Activated naive CD8-positive, alpha-beta T cell treated with anti-CD3 and anti-CD28 coated beads for 36 hours (primary cell): ENCODE measurements around the gene PICALM. TPM values are rescaled to one million over a fixed set of nuclear protein-coding genes. Genes with fewer than 3 reads are reported as not detected.
"Not testable (repeated sequence)": the region's sequence is repeated elsewhere in the genome, so short reads cannot be mapped to it uniquely, and the experiment has no call there.

Source experiments
- DNase-seq: peaks from one replicate; pipeline ENCODE4 v3.0.0; 2021
- H3K27ac Mint-ChIP-seq: one replicate; pipeline ENCODE4 v1.8.0; 2022; ENCODE audit warnings: mild to moderate bottlenecking, moderate library complexity, mixed read lengths
- H3K27me3 Mint-ChIP-seq: one replicate; pipeline ENCODE4 v1.8.0; 2022; ENCODE audit warnings: mild to moderate bottlenecking, mixed read lengths
- H3K36me3 Mint-ChIP-seq: one replicate; pipeline ENCODE4 v1.8.0; 2021; ENCODE audit warnings: mild to moderate bottlenecking, mixed read lengths
- H3K4me1 Mint-ChIP-seq: one replicate; pipeline ENCODE4 v1.8.0; 2021; ENCODE audit warnings: mixed read lengths
- H3K4me3 Mint-ChIP-seq: one replicate; pipeline ENCODE4 v1.8.0; 2022; ENCODE audit warnings: mild to moderate bottlenecking, moderate library complexity, mixed read lengths
- H3K9me3 Mint-ChIP-seq: one replicate; pipeline ENCODE4 v1.8.0; 2022; ENCODE audit warnings: mixed read lengths
- total RNA-seq, 2 experiments: library from RNA; stranded (reverse); gene quantifications; one replicate each; pipeline ENCODE4 v1.2.3, GENCODE V29; 2021

PICALM gene
- total RNA-seq, 2 experiments from 2014 or later = 35.8 to 41.1 TPM

DNA sequence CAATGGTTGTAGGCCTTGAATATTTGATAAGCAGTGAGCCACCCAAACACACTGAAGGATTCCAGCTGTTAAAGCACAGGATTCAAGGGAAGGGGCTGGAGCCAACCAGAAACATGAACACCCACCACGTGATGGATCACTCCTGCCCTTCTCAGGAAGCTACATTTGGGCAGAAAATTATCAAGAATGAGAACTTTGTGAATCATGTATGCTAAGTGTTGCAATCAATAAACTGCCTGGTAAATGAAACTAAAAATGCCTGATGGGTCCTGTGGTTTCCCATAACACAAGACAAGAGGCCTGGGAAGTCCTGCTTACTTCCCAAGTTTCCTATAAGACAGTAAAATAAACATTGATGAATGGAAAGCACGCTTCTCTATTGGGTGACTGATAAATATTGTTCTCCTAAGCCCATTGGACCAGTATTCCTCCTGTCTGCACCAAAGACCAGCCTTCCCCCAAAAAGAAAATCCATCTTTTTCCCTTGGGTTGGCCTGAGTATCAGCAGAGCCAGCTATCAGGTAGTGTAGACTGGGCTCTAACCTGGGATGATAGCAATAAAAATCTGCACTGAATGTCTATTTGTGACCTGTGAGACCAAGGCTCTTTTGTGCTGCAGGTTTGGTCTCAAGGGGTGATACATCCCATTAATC is 115.3 kb downstream of the PICALM start:
- Mint-ChIP-seq H3K4me1 (peaks cover 12% of the 10 kb centered on the region), H3K27ac (peak overlapping the region; percentile 19), H3K9me3 (peaks cover 25% of the 10 kb centered on the region), H3K4me3 (no peak overlapping the region), H3K27me3 (no peaks in the 10 kb centered on the region), H3K36me3 (peaks cover 61% of the 10 kb centered on the region)
- no peak for DNase-seq

DNA sequence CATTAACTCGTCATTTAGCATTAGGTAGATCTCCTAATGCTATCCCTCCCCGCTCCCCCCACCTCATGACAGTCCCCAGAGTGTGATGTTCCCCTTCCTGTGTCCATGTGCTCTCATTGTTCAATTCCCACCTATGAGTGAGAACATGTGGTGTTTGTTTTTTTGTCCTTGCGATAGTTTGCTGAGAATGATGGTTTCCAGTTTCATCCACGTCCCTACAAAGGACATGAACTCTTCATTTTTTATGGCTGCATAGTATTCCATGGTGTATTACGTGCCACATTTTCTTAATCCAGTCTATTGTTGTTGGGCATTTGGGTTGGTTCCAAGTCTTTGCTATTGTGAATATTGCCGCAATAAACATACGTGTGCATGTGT is 116.8 kb downstream of the PICALM start:
- peaks cover 49% of the 10 kb centered on the region for H3K36me3 Mint-ChIP-seq
- H3K9me3 Mint-ChIP-seq = peaks cover 25% of the 10 kb centered on the region
- not testable (repeated sequence) for H3K4me3 Mint-ChIP-seq, H3K27ac Mint-ChIP-seq, H3K27me3 Mint-ChIP-seq, DNase-seq
- peaks cover 26% of the 10 kb centered on the region for H3K4me1 Mint-ChIP-seq

DNA sequence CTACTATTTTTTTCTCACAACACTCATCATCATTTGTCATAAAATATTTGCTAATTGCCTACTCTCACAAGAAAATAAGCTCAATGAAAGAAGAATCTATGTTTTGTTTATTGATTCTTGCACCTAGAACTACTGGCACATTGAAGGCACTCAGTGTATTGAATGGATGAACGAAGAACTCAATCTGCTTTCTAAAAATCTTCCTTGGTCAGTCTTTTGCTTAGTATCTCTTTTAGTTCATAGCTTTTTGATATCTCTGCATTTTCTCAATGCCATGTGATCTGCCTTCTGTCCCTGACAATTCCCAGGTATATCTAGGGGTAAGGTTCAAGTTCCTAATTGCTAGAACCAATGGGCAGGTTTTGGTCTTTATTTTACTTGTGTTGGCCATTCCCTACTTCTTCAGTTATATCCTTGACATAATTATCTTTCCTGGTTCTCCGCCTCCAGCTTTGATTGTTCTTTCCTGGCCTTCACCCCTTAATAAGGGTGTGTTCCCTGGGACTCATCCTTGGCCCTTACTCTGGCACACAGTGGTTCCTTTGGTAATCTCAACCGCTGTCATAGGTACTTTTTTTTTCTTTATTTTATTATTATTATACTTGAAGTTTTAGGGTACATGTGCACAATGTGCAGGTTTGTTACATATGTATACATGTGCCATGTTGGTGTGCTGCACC is 117.3 kb downstream of the PICALM start:
- Mint-ChIP-seq H3K36me3 (peaks cover 46% of the 10 kb centered on the region), H3K4me1 (peaks cover 30% of the 10 kb centered on the region), H3K4me3 (no peak overlapping the region), H3K27ac (no peak overlapping the region), H3K9me3 (peaks cover 26% of the 10 kb centered on the region), H3K27me3 (no peaks in the 10 kb centered on the region)
- no peak for DNase-seq

DNA sequence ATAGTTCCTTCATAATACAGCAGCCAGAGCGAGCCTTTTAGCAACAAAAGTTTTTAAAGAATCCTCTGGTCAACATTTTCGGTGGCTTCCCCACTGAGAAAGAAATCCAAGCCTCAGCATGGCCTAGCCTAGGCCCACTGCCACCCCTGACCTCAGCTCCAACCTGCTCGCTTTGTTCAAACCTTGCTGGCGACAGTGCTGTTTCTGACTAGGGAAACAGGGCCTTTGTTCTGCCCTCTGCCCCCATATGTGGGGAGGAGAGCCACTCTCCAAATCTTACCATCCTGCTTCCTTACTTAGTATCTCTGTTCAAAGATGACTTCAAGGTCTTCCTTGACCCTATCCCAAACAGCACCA is 117.9 kb downstream of the PICALM start:
- peaks cover 41% of the 10 kb centered on the region for H3K36me3 Mint-ChIP-seq
- H3K9me3 Mint-ChIP-seq = peaks cover 30% of the 10 kb centered on the region
- no peak overlapping the region for H3K27ac Mint-ChIP-seq

DNA sequence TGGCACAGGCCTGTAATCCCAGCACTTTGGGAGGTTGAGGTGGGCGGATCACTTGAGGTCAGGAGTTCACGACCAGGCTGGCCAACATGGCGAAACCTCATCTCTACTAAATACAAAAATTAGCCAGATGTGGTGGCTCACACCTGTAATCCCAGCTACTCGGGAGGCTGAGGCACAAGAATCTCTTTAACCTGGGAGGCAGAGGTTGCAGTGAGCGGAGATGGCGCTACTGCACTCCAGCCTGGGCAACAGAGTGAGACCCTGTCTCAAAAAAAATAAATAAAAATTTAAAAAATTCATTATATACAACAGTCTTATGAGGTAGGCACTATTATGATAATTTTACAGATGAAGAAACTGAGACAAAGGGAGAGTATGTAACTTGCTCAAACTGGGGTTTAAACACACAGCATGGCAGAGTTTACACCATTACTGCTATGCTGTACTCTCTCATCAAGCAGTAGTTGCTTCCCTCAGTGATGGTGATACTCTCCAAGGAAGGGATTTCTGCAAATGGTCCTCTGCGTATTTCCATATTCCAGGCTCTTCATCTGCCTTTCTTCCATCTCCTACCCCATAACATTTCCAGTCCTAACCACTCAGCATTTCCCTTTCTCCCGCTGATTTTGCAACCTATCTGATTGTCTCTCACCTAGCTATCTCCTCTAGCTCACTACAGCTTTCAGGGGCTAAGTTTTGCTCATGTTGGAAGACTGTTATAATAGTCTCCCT is 118.4 kb downstream of the PICALM start:
- Mint-ChIP-seq H3K27me3 (no peaks in the 10 kb centered on the region), H3K9me3 (peaks cover 35% of the 10 kb centered on the region), H3K4me1 (peaks cover 40% of the 10 kb centered on the region), H3K27ac (no peak overlapping the region), H3K36me3 (peaks cover 41% of the 10 kb centered on the region), H3K4me3 (no peak overlapping the region)
- no peak for DNase-seq

More for the DNA sequence above, 117.9 kb downstream of the PICALM start:
- no peak overlapping the region for H3K4me3 Mint-ChIP-seq
- no peak for DNase-seq
- peaks cover 35% of the 10 kb centered on the region for H3K4me1 Mint-ChIP-seq
- H3K27me3 Mint-ChIP-seq = no peaks in the 10 kb centered on the region

DNA sequence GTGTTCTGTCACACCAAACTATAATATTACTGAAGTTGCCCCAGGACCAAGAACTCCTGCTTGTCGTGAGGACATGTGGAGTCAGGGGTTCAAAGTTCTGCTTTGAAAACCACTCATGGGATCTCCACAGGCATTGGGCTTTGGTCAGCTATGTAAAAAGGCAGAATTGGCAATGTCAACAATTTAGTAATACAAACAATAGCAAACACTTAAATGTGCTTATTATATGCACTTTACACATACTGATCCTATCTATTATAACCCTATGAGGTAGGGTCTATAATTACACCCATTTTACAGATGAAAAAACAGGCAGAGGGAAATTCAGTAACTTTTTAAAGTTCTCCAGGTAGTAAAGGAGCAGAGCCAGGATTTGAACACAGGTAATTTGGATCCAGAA is 119.1 kb downstream of the PICALM start:
- no peak overlapping the region for H3K27ac Mint-ChIP-seq
- H3K4me3 Mint-ChIP-seq = no peak overlapping the region
- peaks cover 41% of the 10 kb centered on the region for H3K4me1 Mint-ChIP-seq
- H3K36me3 Mint-ChIP-seq = peaks cover 39% of the 10 kb centered on the region
- no peak for DNase-seq
- no peaks in the 10 kb centered on the region for H3K27me3 Mint-ChIP-seq
- H3K9me3 Mint-ChIP-seq = peaks cover 36% of the 10 kb centered on the region

DNA sequence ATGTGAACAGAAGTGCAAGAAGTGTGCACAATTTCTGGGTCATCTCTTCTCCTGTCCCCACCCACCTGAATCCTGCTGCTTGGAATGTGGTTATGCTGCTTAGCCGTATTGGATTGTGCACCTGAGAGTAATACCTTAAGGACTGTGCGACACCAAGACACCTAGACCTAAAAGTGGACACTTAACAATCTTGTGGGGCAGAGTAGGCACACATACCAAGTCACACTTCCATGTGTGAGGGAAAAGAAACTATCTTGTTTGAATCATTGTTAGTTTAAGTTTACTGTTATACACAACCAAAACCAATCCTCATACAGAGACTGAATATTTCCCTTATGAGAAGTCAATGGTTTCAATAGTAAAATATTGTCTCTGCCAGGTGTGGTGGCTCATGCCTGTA is 120.0 kb downstream of the PICALM start:
- Mint-ChIP-seq H3K4me3 (peak overlapping the region; percentile 24), H3K27ac (peak overlapping the region; percentile 89), H3K9me3 (peaks cover 33% of the 10 kb centered on the region), H3K36me3 (peaks cover 31% of the 10 kb centered on the region), H3K27me3 (no peaks in the 10 kb centered on the region), H3K4me1 (peaks cover 41% of the 10 kb centered on the region)
- DNase-seq = no peak

DNA sequence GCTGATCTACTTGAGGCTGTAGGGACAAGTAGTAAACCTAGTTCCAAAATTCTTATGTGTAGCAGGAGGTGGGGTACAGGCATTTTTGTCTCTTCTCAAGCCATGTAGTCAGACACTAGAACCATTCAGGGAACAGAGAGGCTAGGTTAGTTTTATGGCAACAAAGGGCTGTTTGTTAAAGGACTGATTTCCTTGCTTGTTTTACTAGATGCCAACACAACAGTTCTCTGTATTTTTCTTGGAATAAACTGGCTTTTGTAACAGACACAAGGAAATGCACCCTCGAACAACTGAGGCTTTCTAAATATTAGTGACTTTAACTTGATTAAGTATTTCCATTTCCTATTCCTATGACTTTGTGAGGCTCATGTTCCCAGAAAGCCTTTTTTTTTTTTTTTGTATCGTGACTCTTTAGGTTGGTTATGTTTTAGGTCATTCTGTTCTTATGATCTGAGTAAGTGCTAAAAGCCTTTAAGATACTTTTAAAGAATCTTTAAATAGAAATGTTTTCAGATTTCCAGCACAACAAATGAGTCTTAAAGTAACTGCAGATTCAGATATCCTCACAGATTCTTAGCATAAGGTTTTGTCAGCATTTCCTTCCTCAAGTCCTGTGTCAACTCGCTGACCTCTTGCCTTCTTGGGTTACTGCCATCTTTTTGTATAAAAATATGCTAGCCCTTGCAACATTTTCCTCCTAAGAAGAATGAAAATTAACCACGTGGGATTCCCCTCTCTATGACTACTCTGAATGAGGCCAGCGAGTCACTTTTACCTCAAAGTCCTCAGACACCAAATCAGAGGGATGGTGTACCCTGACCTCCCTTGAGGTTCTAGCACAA is 121.2 kb downstream of the PICALM start:
- Mint-ChIP-seq H3K36me3 (peaks cover 21% of the 10 kb centered on the region), H3K4me1 (peaks cover 41% of the 10 kb centered on the region), H3K4me3 (peak overlapping the region; percentile 47), H3K9me3 (peaks cover 25% of the 10 kb centered on the region), H3K27me3 (no peaks in the 10 kb centered on the region), H3K27ac (peak overlapping the region; percentile 89)
- peak; percentile 42 for DNase-seq

DNA sequence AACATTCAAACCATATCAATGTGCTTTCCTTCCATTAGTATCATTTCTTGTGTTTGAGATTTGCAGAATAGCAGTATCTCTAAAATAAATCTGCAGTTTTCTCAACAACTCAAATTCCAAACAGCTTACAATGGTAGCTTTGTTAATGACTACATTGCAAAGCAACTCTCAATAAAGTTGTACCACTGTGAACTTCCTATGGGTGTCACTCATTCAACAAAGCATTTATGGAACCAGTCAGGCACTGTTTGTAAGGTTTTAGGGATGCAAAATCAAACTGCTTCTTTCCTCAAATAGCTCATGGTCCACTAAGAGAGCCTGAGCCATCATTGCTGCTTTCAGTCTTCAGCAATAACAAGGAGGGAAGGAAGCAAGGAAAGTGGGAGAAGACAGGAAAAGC is 122.7 kb downstream of the PICALM start:
- Mint-ChIP-seq H3K27ac (peak overlapping the region; percentile 34), H3K36me3 (peaks cover 15% of the 10 kb centered on the region), H3K27me3 (no peaks in the 10 kb centered on the region), H3K4me1 (peaks cover 43% of the 10 kb centered on the region), H3K9me3 (peaks cover 19% of the 10 kb centered on the region), H3K4me3 (no peak overlapping the region)
- no peak for DNase-seq

DNA sequence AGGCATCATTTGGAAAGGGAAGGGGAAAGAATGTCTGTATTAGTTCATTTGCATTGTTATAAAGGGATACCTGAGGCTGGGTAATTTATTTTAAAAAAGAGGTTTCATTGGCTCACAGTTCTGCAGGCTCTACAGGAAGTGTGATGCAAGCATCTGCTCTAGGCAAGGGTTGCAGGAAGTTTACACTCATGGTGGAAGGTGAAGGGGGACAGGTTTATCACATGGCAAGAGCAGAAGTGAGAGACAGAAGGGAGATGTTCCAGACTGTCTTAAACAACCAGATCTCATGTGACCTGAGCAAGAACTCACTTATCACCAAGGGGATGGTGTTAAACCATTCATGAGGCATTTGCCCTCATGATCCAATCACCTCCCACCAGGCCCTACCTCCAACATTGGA is 123.1 kb downstream of the PICALM start:
- H3K4me3 Mint-ChIP-seq = no peak overlapping the region
- H3K36me3 Mint-ChIP-seq = peaks cover 14% of the 10 kb centered on the region
- DNase-seq = no peak
- H3K9me3 Mint-ChIP-seq = peaks cover 17% of the 10 kb centered on the region
- H3K27ac Mint-ChIP-seq = peak overlapping the region; percentile 13
- peaks cover 43% of the 10 kb centered on the region for H3K4me1 Mint-ChIP-seq
- H3K27me3 Mint-ChIP-seq = no peaks in the 10 kb centered on the region

DNA sequence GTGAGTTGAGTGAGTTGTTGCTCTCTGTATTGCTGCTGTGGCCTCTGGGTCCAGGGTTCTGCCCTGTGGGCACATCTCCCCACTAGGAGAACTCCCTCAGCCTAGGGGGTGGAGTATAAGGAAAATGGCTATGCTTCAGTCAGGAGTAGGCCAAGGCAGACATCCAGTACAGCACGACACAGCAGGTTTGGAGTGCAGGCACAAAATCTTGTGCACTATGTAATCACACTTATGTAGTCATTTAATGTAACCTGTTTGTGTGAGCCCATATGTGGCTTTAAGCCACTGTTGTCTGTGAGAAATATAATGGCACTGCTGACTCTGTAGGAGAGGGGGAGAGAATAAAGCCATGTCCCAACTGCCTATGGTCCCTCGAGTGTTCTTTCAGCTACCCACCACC is 123.6 kb downstream of the PICALM start:
- Mint-ChIP-seq H3K36me3 (peaks cover 13% of the 10 kb centered on the region), H3K4me1 (peaks cover 43% of the 10 kb centered on the region), H3K27ac (peak overlapping the region; percentile 13), H3K27me3 (no peaks in the 10 kb centered on the region), H3K4me3 (no peak overlapping the region), H3K9me3 (peaks cover 15% of the 10 kb centered on the region)
- no peak for DNase-seq

DNA sequence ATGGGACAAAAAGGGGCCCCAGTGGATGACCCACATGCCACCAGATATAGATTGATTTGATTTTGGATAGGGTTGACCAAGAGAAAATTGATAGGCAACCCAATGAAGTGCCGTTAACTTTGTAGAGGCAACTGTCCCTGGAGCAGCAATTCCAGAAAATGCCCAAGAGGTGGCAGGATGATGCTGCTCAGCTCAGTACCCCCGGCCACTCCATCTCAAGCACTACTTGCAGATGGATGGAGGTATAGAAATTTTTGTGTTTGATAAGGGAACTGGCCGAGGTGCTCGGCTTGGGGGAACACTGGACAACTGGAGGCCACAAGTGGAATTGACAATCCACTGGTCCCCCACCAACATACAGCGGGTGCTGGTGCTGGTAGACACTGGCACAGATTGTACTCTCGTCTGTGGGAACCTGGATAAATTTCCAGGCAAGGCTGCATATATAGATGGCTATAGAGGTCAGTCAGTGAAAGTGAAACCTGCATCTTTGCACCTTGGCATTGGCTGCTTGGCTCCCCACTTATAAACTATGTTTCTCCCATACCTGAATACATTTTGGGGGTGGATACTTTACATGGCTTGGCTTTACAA is 127.4 kb downstream of the PICALM start:
- peaks cover 12% of the 10 kb centered on the region for H3K9me3 Mint-ChIP-seq
- H3K4me1 Mint-ChIP-seq = peaks cover 12% of the 10 kb centered on the region
- peak; percentile 38 for DNase-seq
- no peaks in the 10 kb centered on the region for H3K27me3 Mint-ChIP-seq
- no peak overlapping the region for H3K4me3 Mint-ChIP-seq
- H3K36me3 Mint-ChIP-seq = peaks cover 10% of the 10 kb centered on the region
- H3K27ac Mint-ChIP-seq = no peak overlapping the region

DNA sequence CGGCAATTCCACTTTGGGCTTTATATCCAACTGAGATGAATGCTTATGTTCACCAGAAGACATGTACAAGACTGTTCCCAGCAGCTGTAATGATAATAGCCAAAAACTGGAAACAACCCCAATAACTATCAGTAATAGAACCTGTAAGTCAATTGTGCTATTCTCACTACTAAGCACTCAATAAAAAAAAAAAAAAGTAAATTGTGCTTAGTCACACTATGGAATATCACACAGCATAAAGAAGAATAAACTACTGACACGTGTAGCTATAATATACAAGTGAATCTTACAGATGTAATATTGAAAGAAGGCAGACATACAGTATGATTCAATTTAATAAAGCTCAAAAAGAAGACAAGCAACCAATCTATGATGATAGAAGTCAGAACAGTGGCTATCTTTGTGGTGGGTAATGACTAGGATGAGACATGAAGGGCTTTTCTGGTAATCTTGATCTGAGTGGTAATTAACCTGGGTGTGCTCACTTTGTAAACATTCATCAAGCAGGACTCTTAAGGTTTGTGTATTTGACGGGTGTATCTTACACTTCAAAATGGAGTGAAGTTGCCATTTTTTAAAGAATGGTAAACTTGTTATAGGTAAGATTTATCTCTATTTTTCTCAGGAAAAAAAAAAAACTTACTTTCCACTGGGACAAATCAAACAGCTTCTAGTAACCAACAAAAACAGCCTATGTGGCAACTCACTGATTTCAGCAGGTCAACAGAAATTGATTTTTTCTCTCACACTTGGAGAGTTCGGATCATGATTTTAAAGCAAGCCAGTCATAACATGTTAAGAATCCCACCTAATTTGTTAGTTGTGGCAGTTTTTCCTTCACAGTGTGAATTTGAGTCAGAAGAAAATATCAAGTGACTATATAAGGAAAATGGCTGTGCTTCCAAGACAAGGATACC is 129.5 kb downstream of the PICALM start:
- Mint-ChIP-seq H3K4me3 (no peak overlapping the region), H3K4me1 (peaks cover 2% of the 10 kb centered on the region), H3K36me3 (no peaks in the 10 kb centered on the region), H3K27me3 (peaks cover 4% of the 10 kb centered on the region), H3K27ac (no peak overlapping the region), H3K9me3 (no peaks in the 10 kb centered on the region)
- no peak for DNase-seq

DNA sequence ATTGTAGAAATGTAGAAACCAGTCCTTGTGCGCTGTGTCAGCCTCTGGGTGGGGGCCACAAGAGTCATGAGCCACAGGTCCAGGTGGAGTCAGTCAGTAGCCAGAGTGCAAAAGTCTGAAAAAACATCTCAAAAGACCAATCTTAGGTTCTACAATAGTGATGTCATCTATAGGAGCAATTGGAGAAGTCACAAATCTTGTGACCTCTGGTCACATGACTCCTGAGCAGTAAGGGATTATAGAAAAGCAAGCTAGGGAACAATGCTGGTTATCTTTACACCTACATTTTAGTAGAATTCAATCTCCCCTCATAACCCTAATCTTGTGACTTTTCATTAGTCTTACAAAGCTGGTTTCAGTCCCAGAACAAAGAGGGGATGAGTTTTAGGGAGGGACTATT is 131.0 kb downstream of the PICALM start:
- H3K27me3 Mint-ChIP-seq = peaks cover 4% of the 10 kb centered on the region
- no peak overlapping the region for H3K27ac Mint-ChIP-seq
- H3K4me3 Mint-ChIP-seq = no peak overlapping the region
- H3K36me3 Mint-ChIP-seq = no peaks in the 10 kb centered on the region
- H3K4me1 Mint-ChIP-seq = peaks cover 2% of the 10 kb centered on the region
- no peak for DNase-seq
- H3K9me3 Mint-ChIP-seq = no peaks in the 10 kb centered on the region
